Neural cell (in vitro differentiated cells): ENCODE measurements around the gene EDDM13. TPM values are rescaled to one million over a fixed set of nuclear protein-coding genes. Genes with fewer than 3 reads are reported as not detected.

Experiments used
- H2AFZ ChIP-seq: fragments of 200-600, 300-800 bp; sonication (generic), shearing (Covaris generic); 2 replicates; pipeline ENCODE4 v1.6.0; 2014; ENCODE audit warnings: low read depth, mild to moderate bottlenecking, antibody characterized with exemption, low read length, moderate library complexity
- H3F3A ChIP-seq: fragments of 200-600 bp; shearing (Covaris generic); 2 replicates; pipeline ENCODE4 v1.6.1; 2016; ENCODE audit warnings: mild to moderate bottlenecking, moderate library complexity, mixed read lengths, antibody characterized with exemption, low read length; ENCODE audit not compliant: insufficient read depth, poor library complexity, severe bottlenecking
- H3K27ac ChIP-seq: fragments of 200-600, 300-800 bp; sonication (generic), shearing (Covaris generic); 2 replicates; pipeline ENCODE4 v1.5.1; 2014; ENCODE audit warnings: mild to moderate bottlenecking, low read length, moderate library complexity
- H3K27me3 ChIP-seq: fragments of 300-800, 200-600 bp; sonication (generic), shearing (Covaris generic); 2 replicates; pipeline ENCODE4 v1.6.0; 2014; ENCODE audit warnings: mild to moderate bottlenecking, low read depth, low read length, moderate library complexity; ENCODE audit not compliant: insufficient read depth
- H3K36me3 ChIP-seq: fragments of 300-800, 200-600 bp; sonication (generic), shearing (Covaris generic); 2 replicates; pipeline ENCODE4 v1.5.1; 2014; ENCODE audit warnings: mild to moderate bottlenecking, antibody characterized with exemption, low read length, moderate library complexity; ENCODE audit not compliant: insufficient read depth
- H3K4me2 ChIP-seq: fragments of 300-800, 200-600 bp; sonication (generic), shearing (Covaris generic); 2 replicates; pipeline ENCODE4 v1.6.0; 2014; ENCODE audit warnings: mild to moderate bottlenecking, low read length
- H3K4me3 ChIP-seq: fragments of 300-800, 200-600 bp; sonication (generic), shearing (Covaris generic); 2 replicates; pipeline ENCODE4 v1.5.1; 2014; ENCODE audit warnings: mild to moderate bottlenecking, low read length, moderate library complexity
- H3K79me2 ChIP-seq: fragments of 200-600 bp; shearing (Covaris generic); replicated peaks from 2 replicates; pipeline ENCODE4 v1.6.0; 2014; ENCODE audit warnings: mild to moderate bottlenecking, low read length, moderate library complexity; ENCODE audit not compliant: insufficient read depth
- H3K9ac ChIP-seq: fragments of 300-800, 200-600 bp; sonication (generic), shearing (Covaris generic); 2 replicates; pipeline ENCODE4 v1.6.1; 2016; ENCODE audit warnings: mild to moderate bottlenecking, low read length, mixed read lengths
- H3K9me2 ChIP-seq: fragments of 200-600 bp; shearing (Covaris generic); 2 replicates; pipeline ENCODE4 v1.6.1; 2016; ENCODE audit warnings: mild to moderate bottlenecking, low read length, mixed read lengths; ENCODE audit not compliant: insufficient read depth
- H3K9me3 ChIP-seq: fragments of 200-600, 300-800 bp; sonication (generic), shearing (Covaris generic); 2 replicates; pipeline ENCODE4 v1.6.1; 2016; ENCODE audit warnings: mild to moderate bottlenecking, mixed run types, low read length, moderate library complexity, mixed read lengths
- H4K20me1 ChIP-seq: fragments of 200-600 bp; shearing (Covaris generic); 2 replicates; pipeline ENCODE4 v1.6.1; 2016; ENCODE audit warnings: mild to moderate bottlenecking, mixed run types; ENCODE audit not compliant: insufficient read depth
- EP300 ChIP-seq: fragments of 450-650 bp; conservative IDR thresholded peaks from 2 replicates; pipeline ENCODE4 v1.6.1; 2014; ENCODE audit warnings: antibody characterized with exemption, mild to moderate bottlenecking, moderate library complexity; ENCODE audit not compliant: poor library complexity, severe bottlenecking
- EZH2 ChIP-seq: fragments of 200-600, 300-800 bp; shearing (Covaris generic), sonication (generic); IDR thresholded peaks from 2 replicates; pipeline ENCODE4 v1.6.1; 2014; ENCODE audit warnings: antibody characterized with exemption, low read length, borderline replicate concordance, mild to moderate bottlenecking; ENCODE audit not compliant: insufficient read depth, poor library complexity, severe bottlenecking
- MXI1 ChIP-seq: fragments of 450-650 bp; conservative IDR thresholded peaks from 2 replicates; pipeline ENCODE4 v1.6.1; 2014; ENCODE audit warnings: antibody characterized with exemption, mild to moderate bottlenecking; ENCODE audit not compliant: poor library complexity, severe bottlenecking
- POLR2AphosphoS5 ChIP-seq: IDR thresholded peaks from 2 replicates; pipeline ENCODE4 v1.6.1; 2012
- RAD21 ChIP-seq: fragments of 450-650 bp; conservative IDR thresholded peaks from 2 replicates; pipeline ENCODE4 v1.6.1; 2014; ENCODE audit warnings: antibody characterized with exemption, mild to moderate bottlenecking, moderate library complexity
- SMC3 ChIP-seq: fragments of 450-650 bp; conservative IDR thresholded peaks from 2 replicates; pipeline ENCODE4 v1.6.1; 2014; ENCODE audit warnings: antibody characterized with exemption, mild to moderate bottlenecking, moderate library complexity; ENCODE audit not compliant: poor library complexity
- TAF1 ChIP-seq: IDR thresholded peaks from 2 replicates; pipeline ENCODE4 v1.6.1; 2012; ENCODE audit warnings: low read depth
- polyA plus RNA-seq: library from polyadenylated mRNA; depleted of rRNA; stranded (reverse); fragments of >200 nt; gene quantifications from 2 replicates; pipeline ENCODE4 v1.2.3, GENCODE V29; 2014
- TF ChIP-seq, protein P1 (sequence below): IDR thresholded peaks from 2 replicates; pipeline ENCODE4 v1.6.1; 2012; ENCODE audit warnings: borderline replicate concordance
- TF ChIP-seq, protein P2 (sequence below): fragments of 450-650 bp; IDR thresholded peaks from 2 replicates; pipeline ENCODE4 v1.5.1; 2014; ENCODE audit warnings: antibody characterized with exemption, mild to moderate bottlenecking, moderate library complexity; ENCODE audit not compliant: poor library complexity, severe bottlenecking

Gene EDDM13
- polyA plus RNA-seq, 1 donor from 2014 or later, result not detected

DNA sequence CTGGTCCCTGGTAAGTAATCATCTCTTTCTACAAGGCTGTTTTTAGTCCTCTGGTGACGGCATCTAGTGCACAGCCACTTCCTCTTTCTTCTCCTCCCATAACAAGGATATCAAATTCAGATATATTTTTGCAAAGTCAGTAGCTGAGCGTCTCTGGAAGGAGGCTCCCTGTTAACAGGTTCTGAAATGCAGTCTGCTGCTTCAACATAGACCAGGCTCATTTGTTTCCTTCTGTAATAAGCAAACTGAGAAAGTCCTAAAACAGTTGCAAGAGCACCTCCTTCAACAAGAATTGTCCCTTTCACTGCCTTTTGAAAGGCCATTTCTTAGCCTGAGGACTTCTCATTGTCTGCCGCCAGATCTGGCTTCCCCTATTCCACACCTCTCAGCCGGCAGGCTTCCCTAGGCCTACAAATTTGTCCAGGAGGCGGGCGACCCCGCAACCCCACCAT lies 49.5 kb downstream of the EDDM13 start:
- H3K4me3 ChIP-seq, result no peak overlapping the region

DNA sequence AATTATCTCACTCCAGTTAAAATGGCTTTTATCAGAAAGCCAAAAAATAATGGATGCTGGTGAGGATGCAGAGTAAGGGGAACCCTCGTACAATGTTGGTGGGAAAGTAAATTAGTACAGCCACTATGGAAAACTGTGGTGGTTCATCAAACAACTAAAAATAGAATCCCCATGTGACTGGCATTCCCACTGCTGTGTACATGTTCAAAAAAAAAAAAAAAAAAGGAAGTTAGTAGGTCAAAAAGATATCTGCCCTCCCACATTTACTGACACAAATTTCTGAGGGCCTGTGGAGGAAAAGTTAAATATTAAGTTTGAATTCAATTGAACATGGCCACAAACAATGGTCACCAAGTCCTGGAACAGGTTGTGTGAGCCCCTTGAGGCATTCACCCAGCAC lies 51.9 kb downstream of the EDDM13 start:
- H3K79me2 ChIP-seq, result no peaks in the 10 kb centered on the region
- H3K27me3 ChIP-seq, result no peaks in the 10 kb centered on the region
- no peak overlapping the region for H3K4me3 ChIP-seq
- H3K9me2 ChIP-seq, result no peaks in the 10 kb centered on the region
- H3K36me3 ChIP-seq, result no peaks in the 10 kb centered on the region
- H4K20me1 ChIP-seq, result no peaks in the 10 kb centered on the region
- H3K9ac ChIP-seq, result no peak overlapping the region
- H3K9me3 ChIP-seq, result no peaks in the 10 kb centered on the region
- no peak overlapping the region for H3K27ac ChIP-seq
- no peak overlapping the region for H3K4me2 ChIP-seq
- TF ChIP-seq TAF1, result no peak
- TF ChIP-seq SMC3, result no peak
- TF ChIP-seq MXI1, result no peak
- TF ChIP-seq, protein P1, sequence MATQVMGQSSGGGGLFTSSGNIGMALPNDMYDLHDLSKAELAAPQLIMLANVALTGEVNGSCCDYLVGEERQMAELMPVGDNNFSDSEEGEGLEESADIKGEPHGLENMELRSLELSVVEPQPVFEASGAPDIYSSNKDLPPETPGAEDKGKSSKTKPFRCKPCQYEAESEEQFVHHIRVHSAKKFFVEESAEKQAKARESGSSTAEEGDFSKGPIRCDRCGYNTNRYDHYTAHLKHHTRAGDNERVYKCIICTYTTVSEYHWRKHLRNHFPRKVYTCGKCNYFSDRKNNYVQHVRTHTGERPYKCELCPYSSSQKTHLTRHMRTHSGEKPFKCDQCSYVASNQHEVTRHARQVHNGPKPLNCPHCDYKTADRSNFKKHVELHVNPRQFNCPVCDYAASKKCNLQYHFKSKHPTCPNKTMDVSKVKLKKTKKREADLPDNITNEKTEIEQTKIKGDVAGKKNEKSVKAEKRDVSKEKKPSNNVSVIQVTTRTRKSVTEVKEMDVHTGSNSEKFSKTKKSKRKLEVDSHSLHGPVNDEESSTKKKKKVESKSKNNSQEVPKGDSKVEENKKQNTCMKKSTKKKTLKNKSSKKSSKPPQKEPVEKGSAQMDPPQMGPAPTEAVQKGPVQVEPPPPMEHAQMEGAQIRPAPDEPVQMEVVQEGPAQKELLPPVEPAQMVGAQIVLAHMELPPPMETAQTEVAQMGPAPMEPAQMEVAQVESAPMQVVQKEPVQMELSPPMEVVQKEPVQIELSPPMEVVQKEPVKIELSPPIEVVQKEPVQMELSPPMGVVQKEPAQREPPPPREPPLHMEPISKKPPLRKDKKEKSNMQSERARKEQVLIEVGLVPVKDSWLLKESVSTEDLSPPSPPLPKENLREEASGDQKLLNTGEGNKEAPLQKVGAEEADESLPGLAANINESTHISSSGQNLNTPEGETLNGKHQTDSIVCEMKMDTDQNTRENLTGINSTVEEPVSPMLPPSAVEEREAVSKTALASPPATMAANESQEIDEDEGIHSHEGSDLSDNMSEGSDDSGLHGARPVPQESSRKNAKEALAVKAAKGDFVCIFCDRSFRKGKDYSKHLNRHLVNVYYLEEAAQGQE, result no peak
- TF ChIP-seq EP300, result no peak
- no peak for TF ChIP-seq RAD21
- no peak for TF ChIP-seq EZH2
- TF ChIP-seq, protein P2, sequence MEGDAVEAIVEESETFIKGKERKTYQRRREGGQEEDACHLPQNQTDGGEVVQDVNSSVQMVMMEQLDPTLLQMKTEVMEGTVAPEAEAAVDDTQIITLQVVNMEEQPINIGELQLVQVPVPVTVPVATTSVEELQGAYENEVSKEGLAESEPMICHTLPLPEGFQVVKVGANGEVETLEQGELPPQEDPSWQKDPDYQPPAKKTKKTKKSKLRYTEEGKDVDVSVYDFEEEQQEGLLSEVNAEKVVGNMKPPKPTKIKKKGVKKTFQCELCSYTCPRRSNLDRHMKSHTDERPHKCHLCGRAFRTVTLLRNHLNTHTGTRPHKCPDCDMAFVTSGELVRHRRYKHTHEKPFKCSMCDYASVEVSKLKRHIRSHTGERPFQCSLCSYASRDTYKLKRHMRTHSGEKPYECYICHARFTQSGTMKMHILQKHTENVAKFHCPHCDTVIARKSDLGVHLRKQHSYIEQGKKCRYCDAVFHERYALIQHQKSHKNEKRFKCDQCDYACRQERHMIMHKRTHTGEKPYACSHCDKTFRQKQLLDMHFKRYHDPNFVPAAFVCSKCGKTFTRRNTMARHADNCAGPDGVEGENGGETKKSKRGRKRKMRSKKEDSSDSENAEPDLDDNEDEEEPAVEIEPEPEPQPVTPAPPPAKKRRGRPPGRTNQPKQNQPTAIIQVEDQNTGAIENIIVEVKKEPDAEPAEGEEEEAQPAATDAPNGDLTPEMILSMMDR, result no peak
- TF ChIP-seq POLR2AphosphoS5, result no peak
- no peaks in the 10 kb centered on the region for H3F3A ChIP-seq
- no peak overlapping the region for H2AFZ ChIP-seq

More for the DNA sequence above, 49.5 kb downstream of the EDDM13 start:
- no peaks in the 10 kb centered on the region for H3K9me2 ChIP-seq
- H3K4me2 ChIP-seq, result no peak overlapping the region
- H3K36me3 ChIP-seq, result no peaks in the 10 kb centered on the region
- no peaks in the 10 kb centered on the region for H3K9me3 ChIP-seq
- no peaks in the 10 kb centered on the region for H3K79me2 ChIP-seq
- H4K20me1 ChIP-seq, result no peaks in the 10 kb centered on the region
- no peak overlapping the region for H3K9ac ChIP-seq
- no peaks in the 10 kb centered on the region for H3K27me3 ChIP-seq
- no peak overlapping the region for H3K27ac ChIP-seq
- no peaks in the 10 kb centered on the region for H3F3A ChIP-seq
- H2AFZ ChIP-seq, result no peak overlapping the region
- TF ChIP-seq, protein P1, result no peak
- no peak for TF ChIP-seq POLR2AphosphoS5
- TF ChIP-seq RAD21, result no peak
- TF ChIP-seq, protein P2, result no peak
- no peak for TF ChIP-seq EZH2
- no peak for TF ChIP-seq SMC3
